ENCODE results near the gene C11orf65. TPM values are rescaled to one million over a fixed set of nuclear protein-coding genes. Genes with fewer than 3 reads are reported as not detected.

C11orf65 gene
- total RNA-seq, 1 experiment from 2014 or later = 0.49 TPM

DNA sequence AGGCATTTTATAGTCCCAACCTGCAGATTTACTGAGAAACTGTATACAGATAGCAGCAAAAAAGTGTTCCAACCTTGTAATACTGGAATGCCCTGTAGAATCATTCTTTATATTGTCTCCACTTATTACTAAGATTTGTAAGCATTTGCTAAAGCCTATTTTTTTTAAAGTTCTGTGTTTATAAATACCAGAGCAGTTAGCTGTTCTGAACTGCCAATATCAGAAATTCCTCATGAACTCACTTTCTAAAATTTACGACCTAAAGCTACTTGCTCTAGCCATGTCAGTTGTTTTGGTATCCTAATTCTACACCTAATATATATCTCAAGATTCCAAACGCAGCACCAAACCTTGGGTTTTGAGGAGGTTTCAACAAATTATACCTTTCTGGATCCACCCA lies 103.2 kb downstream of the C11orf65 start:
- H3K9me3 ChIP-seq (replicated peaks) = no peaks in the 10 kb centered on the region
- H3K4me1 ChIP-seq = no peaks in the 10 kb centered on the region
- no peak overlapping the region for H3K4me3 ChIP-seq
- H3K27me3 ChIP-seq = no peaks in the 10 kb centered on the region
- no peak overlapping the region for H3K27ac ChIP-seq
- no peak for DNase-seq
- H3K36me3 ChIP-seq = no peaks in the 10 kb centered on the region

DNA sequence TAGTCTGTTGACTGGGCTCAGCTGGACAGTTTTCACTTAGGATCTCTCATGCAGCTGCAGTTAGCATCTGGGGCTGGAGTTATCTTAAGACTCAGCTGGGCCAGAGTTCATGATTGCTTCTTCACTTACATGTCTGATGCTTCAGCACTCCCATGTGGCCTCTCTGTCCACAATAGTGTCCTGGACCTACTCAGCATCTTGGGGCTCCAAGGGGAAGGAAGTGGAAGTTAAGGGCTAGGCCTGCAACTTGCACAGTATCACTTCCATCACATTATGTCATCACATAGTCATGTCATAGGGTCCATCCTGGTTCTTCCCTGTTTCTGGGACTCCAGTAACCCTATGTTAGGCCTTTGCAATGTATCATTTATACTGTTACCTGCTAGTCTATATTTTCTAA lies 115.9 kb downstream of the C11orf65 start:
- DNase-seq = no peak
- H3K9me3 ChIP-seq (replicated peaks) = no peaks in the 10 kb centered on the region
- H3K4me1 ChIP-seq = no peaks in the 10 kb centered on the region
- no peaks in the 10 kb centered on the region for H3K27me3 ChIP-seq
- H3K36me3 ChIP-seq = no peaks in the 10 kb centered on the region
- H3K27ac ChIP-seq = no peak overlapping the region
- no peak overlapping the region for H3K4me3 ChIP-seq

DNA sequence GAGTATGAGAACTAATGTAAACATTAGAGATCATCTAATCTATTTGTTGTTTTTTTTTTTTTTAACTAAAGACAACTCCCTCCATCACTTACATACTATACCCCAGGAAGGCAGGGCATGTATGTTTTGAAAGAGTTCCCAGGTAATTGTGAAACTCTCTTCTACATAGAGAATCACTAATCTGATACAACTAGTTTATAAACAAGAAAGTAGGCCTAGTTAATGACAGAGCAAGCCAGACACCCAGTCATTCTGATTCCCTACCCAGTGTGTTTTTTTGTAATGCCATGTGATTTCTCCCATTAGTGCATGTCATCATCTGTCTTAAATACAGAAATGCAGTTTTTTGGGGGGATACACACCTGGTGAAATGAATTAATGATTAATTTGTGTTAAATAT lies 120.9 kb downstream of the C11orf65 start:
- no peaks in the 10 kb centered on the region for H3K27me3 ChIP-seq
- no peaks in the 10 kb centered on the region for H3K9me3 ChIP-seq (replicated peaks)
- no peak overlapping the region for H3K27ac ChIP-seq
- no peaks in the 10 kb centered on the region for H3K4me1 ChIP-seq
- DNase-seq = no peak
- H3K36me3 ChIP-seq = no peaks in the 10 kb centered on the region
- no peak overlapping the region for H3K4me3 ChIP-seq

DNA sequence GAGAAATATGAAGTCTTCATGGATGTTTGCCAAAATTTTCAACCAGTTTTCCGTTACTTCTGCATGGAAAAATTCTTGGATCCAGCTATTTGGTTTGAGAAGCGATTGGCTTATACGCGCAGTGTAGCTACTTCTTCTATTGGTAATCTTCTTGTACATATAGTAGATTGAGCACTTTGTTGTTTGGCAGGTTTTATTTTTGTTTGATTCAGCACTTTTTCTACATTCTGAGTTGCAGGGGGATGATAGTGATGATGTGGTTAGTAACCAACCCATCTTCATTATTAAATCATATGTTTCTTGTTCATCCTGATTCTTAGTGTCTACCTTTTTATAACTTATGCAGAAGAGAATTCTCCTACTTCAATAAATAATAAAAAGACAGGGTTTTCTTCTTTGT lies 121.6 kb downstream of the C11orf65 start:
- no peaks in the 10 kb centered on the region for H3K9me3 ChIP-seq (replicated peaks)
- H3K4me1 ChIP-seq = no peaks in the 10 kb centered on the region
- H3K27me3 ChIP-seq = no peaks in the 10 kb centered on the region
- no peak for DNase-seq
- H3K4me3 ChIP-seq = no peak overlapping the region
- H3K27ac ChIP-seq = no peak overlapping the region
- no peaks in the 10 kb centered on the region for H3K36me3 ChIP-seq

DNA sequence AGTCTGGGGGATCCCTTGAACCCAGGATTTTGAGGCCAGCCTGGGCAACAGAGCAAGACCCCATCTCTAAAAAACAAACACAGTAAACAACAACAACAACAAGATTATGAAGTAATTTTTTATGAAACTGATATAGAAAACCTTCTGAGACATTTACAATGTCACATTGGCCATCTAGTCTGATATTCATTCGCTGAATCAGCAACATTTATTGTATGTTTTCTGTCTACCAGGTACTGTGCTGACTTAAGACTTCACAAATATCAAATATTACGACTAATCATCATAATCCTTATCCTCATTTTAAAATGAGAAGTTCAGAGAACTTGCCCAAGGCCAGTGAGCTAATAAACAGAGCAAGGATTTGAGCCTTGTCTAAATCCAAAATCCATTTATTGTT lies 123.6 kb downstream of the C11orf65 start:
- Histone ChIP-seq H3K4me3 (no peak overlapping the region), H3K4me1 (no peaks in the 10 kb centered on the region), H3K27me3 (no peaks in the 10 kb centered on the region), H3K27ac (no peak overlapping the region), H3K9me3 (replicated peaks) (no peaks in the 10 kb centered on the region), H3K36me3 (no peaks in the 10 kb centered on the region)
- DNase-seq = no peak

DNA sequence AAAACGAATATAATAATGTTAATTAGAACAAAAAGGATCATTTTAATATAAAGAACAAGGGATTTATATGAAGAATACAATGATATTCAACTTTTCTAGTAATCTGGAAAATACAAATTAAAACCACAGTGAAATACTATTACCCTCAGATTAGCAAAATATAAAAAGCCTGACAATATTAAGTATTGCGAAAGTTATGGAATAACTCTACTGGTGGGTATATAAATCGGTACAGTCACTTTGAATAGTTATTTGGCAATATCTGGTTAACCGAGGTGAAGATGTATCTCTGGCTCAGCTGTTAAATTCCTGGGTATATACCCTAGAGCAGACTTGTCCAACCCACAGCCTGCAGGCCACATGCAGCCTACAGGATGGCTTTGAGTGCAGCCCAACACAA lies 125.7 kb downstream of the C11orf65 start:
- H3K27me3 ChIP-seq = no peaks in the 10 kb centered on the region
- no peaks in the 10 kb centered on the region for H3K9me3 ChIP-seq (replicated peaks)
- no peaks in the 10 kb centered on the region for H3K36me3 ChIP-seq
- H3K4me3 ChIP-seq = no peak overlapping the region
- H3K4me1 ChIP-seq = no peaks in the 10 kb centered on the region
- H3K27ac ChIP-seq = no peak overlapping the region
- no peak for DNase-seq

DNA sequence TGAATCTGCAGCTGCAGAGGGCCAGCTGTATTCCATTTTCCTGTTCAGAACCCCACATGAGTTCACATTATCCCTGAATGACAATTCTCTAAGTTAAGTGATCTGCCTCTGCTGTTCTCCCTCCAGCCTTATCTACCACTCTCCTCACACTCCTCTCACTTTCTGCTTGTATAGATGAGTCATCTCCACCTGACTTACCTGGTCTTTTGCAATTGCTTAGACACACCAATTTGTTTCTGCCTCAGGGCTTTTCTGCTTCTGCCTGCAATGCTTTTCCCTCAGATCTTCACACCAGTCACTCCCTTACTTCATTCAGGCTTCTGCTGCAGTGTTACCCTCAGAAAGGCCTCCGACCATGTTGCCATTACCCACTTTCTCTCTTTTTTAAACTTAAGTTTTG lies 126.4 kb downstream of the C11orf65 start:
- no peak overlapping the region for H3K4me3 ChIP-seq
- no peaks in the 10 kb centered on the region for H3K27me3 ChIP-seq
- no peak for DNase-seq
- no peaks in the 10 kb centered on the region for H3K4me1 ChIP-seq
- no peaks in the 10 kb centered on the region for H3K9me3 ChIP-seq (replicated peaks)
- no peaks in the 10 kb centered on the region for H3K36me3 ChIP-seq
- H3K27ac ChIP-seq = no peak overlapping the region

DNA sequence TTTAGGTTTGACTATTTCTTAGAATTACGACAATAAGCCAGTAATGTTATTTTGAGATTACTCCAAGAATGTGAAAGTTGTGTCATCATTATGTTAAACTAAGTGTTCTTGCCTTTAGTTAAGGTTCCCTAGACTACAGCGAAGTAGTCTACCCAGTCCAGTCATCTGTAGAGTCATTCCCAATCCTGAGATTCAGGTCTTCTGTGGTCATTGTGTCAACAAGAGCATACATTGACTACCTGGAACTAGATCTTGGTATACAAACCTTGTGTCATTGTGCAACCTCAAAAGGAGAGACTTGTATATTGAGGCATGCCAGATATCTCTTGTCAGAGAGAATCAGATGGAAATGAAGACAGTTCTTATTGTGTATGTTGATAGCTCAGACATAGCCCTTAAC lies 128.6 kb downstream of the C11orf65 start:
- no peaks in the 10 kb centered on the region for H3K27me3 ChIP-seq
- H3K4me1 ChIP-seq = no peaks in the 10 kb centered on the region
- no peak overlapping the region for H3K27ac ChIP-seq
- H3K36me3 ChIP-seq = 0 out of 2 replicates have a peak, but pooled peaks cover 2% of the 10 kb centered on the region
- DNase-seq = no peak
- H3K4me3 ChIP-seq = no peak overlapping the region
- H3K9me3 ChIP-seq (replicated peaks) = no peaks in the 10 kb centered on the region

DNA sequence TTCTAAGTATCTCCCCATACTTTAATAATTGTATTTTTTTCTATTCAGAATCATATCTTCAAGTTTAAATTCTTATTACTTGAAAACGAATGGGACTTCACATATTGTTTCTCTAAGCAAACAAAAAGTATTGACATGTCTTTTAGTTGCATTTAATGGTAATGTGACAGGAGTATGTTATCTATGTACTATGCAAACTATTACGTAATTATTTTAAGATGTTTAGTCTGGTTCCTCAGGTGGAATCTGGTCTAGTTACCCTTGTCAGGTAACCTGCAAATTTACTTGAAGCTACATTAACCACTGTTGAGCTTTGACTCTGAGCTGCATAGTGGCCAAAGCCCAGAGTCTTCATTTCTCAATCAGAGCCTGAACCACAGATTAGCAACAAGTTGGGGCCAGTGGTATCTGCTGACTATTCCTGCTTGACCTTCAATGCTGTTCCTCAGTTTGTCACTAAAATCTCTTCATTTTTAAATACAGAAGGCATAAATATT lies 133.9 kb downstream of the C11orf65 start:
- H3K27me3 ChIP-seq = no peaks in the 10 kb centered on the region
- no peak overlapping the region for H3K27ac ChIP-seq
- no peaks in the 10 kb centered on the region for H3K9me3 ChIP-seq (replicated peaks)
- no peaks in the 10 kb centered on the region for H3K4me1 ChIP-seq
- DNase-seq = no peak
- no peak overlapping the region for H3K4me3 ChIP-seq
- H3K36me3 ChIP-seq = peaks cover 6% of the 10 kb centered on the region; the same call in 1 of the 2 replicates

Other genes with a start within 250 kb of the C11orf65 start
- gene NPAT, start 244.9 kb downstream of the C11orf65 start, total RNA-seq (2014; rRNA removed; shearing (Covaris generic)) = 22.9 and 29.6 TPM in 2 replicates
- gene ATM, start 244.5 kb downstream of the C11orf65 start, total RNA-seq (2014; rRNA removed; shearing (Covaris generic)) = 29.9 and 37.0 TPM in 2 replicates
- gene POGLUT3, start 30.9 kb upstream of the C11orf65 start, total RNA-seq (2014; rRNA removed; shearing (Covaris generic)) = 28.5 and 32.2 TPM in 2 replicates
- gene EXPH5, start 126.2 kb upstream of the C11orf65 start, total RNA-seq (2014; rRNA removed; shearing (Covaris generic)) = 0.14 and 0.23 TPM in 2 replicates
- gene DDX10, start 197.5 kb upstream of the C11orf65 start, total RNA-seq (2014; rRNA removed; shearing (Covaris generic)) = 39.1 and 43.4 TPM in 2 replicates